ENCODE data around the gene OR52E8. TPM values are rescaled to one million over a fixed set of nuclear protein-coding genes. Genes with fewer than 3 reads are reported as not detected.

OR52E8 gene
- total RNA-seq, 6 experiments from 2014 or later = not detected

GRCh38 chr11:5847711-5848110, 9.8 kb downstream of the OR52E8 start:
- H3K36me3 Mint-ChIP-seq (ENCODE audit: low read depth) = no peaks in the 10 kb centered on the region

GRCh38 chr11:5846701-5847100, 10.8 kb downstream of the OR52E8 start:
- Mint-ChIP-seq H3K4me3 (no peak overlapping the region), H3K27ac (no peak overlapping the region), H3K36me3 (ENCODE audit: low read depth) (no peaks in the 10 kb centered on the region), H3K27me3 (ENCODE audit: insufficient read depth) (no peaks in the 10 kb centered on the region), H3K4me1 (ENCODE audit: low read depth) (no peaks in the 10 kb centered on the region), H3K9me3 (peaks cover 4% of the 10 kb centered on the region; the same call in 1 of the 2 replicates)
- no peak for DNase-seq
- no peak for TF ChIP-seq CTCF (IDR thresholded peaks at IDR 0.05)

More at GRCh38 chr11:5847711-5848110, 9.8 kb downstream of the OR52E8 start:
- Mint-ChIP-seq H3K4me1 (ENCODE audit: low read depth) (no peaks in the 10 kb centered on the region), H3K27ac (no peak overlapping the region), H3K9me3 (peaks cover 7% of the 10 kb centered on the region; the same call in 1 of the 2 replicates), H3K4me3 (no peak overlapping the region), H3K27me3 (ENCODE audit: insufficient read depth) (no peaks in the 10 kb centered on the region)
- no peak for TF ChIP-seq CTCF (IDR thresholded peaks at IDR 0.05)
- DNase-seq = no peak

- TF ChIP-seq CTCF (IDR thresholded peaks at IDR 0.05) = no peak
- H3K9me3 Mint-ChIP-seq = peaks cover 7% of the 10 kb centered on the region
- no peak within 1 kb of the TSS for H3K4me3 Mint-ChIP-seq
- H3K27ac Mint-ChIP-seq = no peak within 1 kb of the TSS
- DNase-seq = no peak
- no peaks in the 10 kb centered on the region for H3K36me3 Mint-ChIP-seq (ENCODE audit: low read depth)
- no peaks in the 10 kb centered on the region for H3K27me3 Mint-ChIP-seq (ENCODE audit: insufficient read depth)
- H3K4me1 Mint-ChIP-seq (ENCODE audit: low read depth) = no peaks in the 10 kb centered on the region
Measured at GRCh38 chr11:5841797-5842196, 15.7 kb downstream of the OR52E8 start, which contains the start of gene OR52E6. TSS of gene OR52E6 (minus strand) at chr11:5841897. CDS start at chr11:5841897, 0 bp downstream.

- no peak for TF ChIP-seq CTCF (IDR thresholded peaks at IDR 0.05)
- H3K27me3 Mint-ChIP-seq (ENCODE audit: insufficient read depth) = no peaks in the 10 kb centered on the region
- peaks cover 7% of the 10 kb centered on the region for H3K9me3 Mint-ChIP-seq
Measured at GRCh38 chr11:5837695-5838094, 19.8 kb downstream of the OR52E8 start.

GRCh38 chr11:5833446-5833845, 24.0 kb downstream of the OR52E8 start:
- Mint-ChIP-seq H3K4me1 (ENCODE audit: low read depth) (no peaks in the 10 kb centered on the region), H3K9me3 (peaks cover 5% of the 10 kb centered on the region), H3K27ac (no peak overlapping the region), H3K36me3 (ENCODE audit: low read depth) (no peaks in the 10 kb centered on the region), H3K27me3 (ENCODE audit: insufficient read depth) (no peaks in the 10 kb centered on the region), H3K4me3 (no peak overlapping the region)
- no peak for TF ChIP-seq CTCF (IDR thresholded peaks at IDR 0.05)
- no peak for DNase-seq

More at GRCh38 chr11:5837695-5838094, 19.8 kb downstream of the OR52E8 start:
- H3K27ac Mint-ChIP-seq = no peak overlapping the region
- no peaks in the 10 kb centered on the region for H3K36me3 Mint-ChIP-seq (ENCODE audit: low read depth)
- no peak overlapping the region for H3K4me3 Mint-ChIP-seq
- H3K4me1 Mint-ChIP-seq (ENCODE audit: low read depth) = no peaks in the 10 kb centered on the region
- no peak for DNase-seq
